Midbrain (tissue), 1 donor: ENCODE data around the gene AGFG2.
"Not testable (repeated sequence)": the region's sequence is repeated elsewhere in the genome, so short reads cannot be mapped to it uniquely, and the experiment has no call there.

Experiments
- DNase-seq: peaks from one replicate; lab custom pipeline; 2025; lab: John Stamatoyannopoulos, UW

The AGFG2 gene

GRCh38 chr7:100548446-100548845 is 9.4 kb downstream of the AGFG2 start:
- not testable (repeated sequence) for DNase-seq

GRCh38 chr7:100552532-100552931 is 13.5 kb downstream of the AGFG2 start:
- DNase-seq, result no peak

GRCh38 chr7:100553032-100553431 is 14.0 kb downstream of the AGFG2 start:
- no peak for DNase-seq

GRCh38 chr7:100555701-100556100 is 16.7 kb downstream of the AGFG2 start:
- DNase-seq, result no peak

- DNase-seq, result no peak
Measured at GRCh38 chr7:100556541-100556940, 17.5 kb downstream of the AGFG2 start.

GRCh38 chr7:100559127-100559526 is 20.1 kb downstream of the AGFG2 start:
- no peak for DNase-seq

- DNase-seq, result no peak
Measured at GRCh38 chr7:100561491-100562194, 22.6 kb downstream of the AGFG2 start.

GRCh38 chr7:100562195-100563099 is 23.4 kb downstream of the AGFG2 start:
- DNase-seq, result no peak

GRCh38 chr7:100563100-100563564 is 24.1 kb downstream of the AGFG2 start:
- no peak for DNase-seq

GRCh38 chr7:100563809-100564400 is 24.9 kb downstream of the AGFG2 start:
- peak; percentile 77 for DNase-seq

GRCh38 chr7:100564405-100564804 is 25.4 kb downstream of the AGFG2 start:
- not testable (repeated sequence) for DNase-seq

GRCh38 chr7:100565133-100565571 is 26.1 kb downstream of the AGFG2 start:
- no peak for DNase-seq

- no peak for DNase-seq
Measured at GRCh38 chr7:100566018-100566531, 27.1 kb downstream of the AGFG2 start.

- no peak for DNase-seq
Measured at GRCh38 chr7:100567031-100567730, 28.2 kb downstream of the AGFG2 start.

GRCh38 chr7:100567751-100568175 is 28.8 kb downstream of the AGFG2 start:
- DNase-seq, result no peak

- DNase-seq, result no peak
Measured at GRCh38 chr7:100568176-100568895, 29.3 kb downstream of the AGFG2 start.

- DNase-seq, result peak; percentile 68
Measured at GRCh38 chr7:100568896-100569844, 30.2 kb downstream of the AGFG2 start.

GRCh38 chr7:100570954-100571828 is 32.2 kb downstream of the AGFG2 start:
- no peak for DNase-seq

GRCh38 chr7:100571829-100572116 is 32.8 kb downstream of the AGFG2 start:
- no peak for DNase-seq
